A172 (cell line): ENCODE data around the gene MAGEH1. TPM values are rescaled to one million over a fixed set of nuclear protein-coding genes. Genes with fewer than 3 reads are reported as not detected.
"Not testable (repeated sequence)": the region's sequence is repeated elsewhere in the genome, so short reads cannot be mapped to it uniquely, and the experiment has no call there.

ENCODE experiments used
- DNase-seq: peaks from one replicate; pipeline ENCODE4 v3.0.0-alpha.2; 2015; ENCODE audit warnings: low spot score
- total RNA-seq: library from RNA; depleted of rRNA; stranded (reverse); fragments of >200 nt; shearing (Covaris generic); gene quantifications from 2 replicates; pipeline ENCODE4 v1.2.3, GENCODE V29; 2014; rRNA removed

Gene MAGEH1
- 8.3 and 10.9 TPM in 2 replicates for total RNA-seq

GRCh38 chrX:55451990-55452832 is at the start of gene MAGEH1:
TSS of gene MAGEH1 (plus strand) at chrX:55452127. CDS start at chrX:55452375, 248 bp downstream.
- peak; percentile 39 for DNase-seq

GRCh38 chrX:55427079-55427478 is 24.8 kb upstream of the MAGEH1 start:
- not testable (repeated sequence) for DNase-seq

- DNase-seq = not testable (repeated sequence)
These were observed 8.5 kb upstream of the MAGEH1 start for GRCh38 chrX:55443468-55443867.

GRCh38 chrX:55450259-55450658 is 1.7 kb upstream of the MAGEH1 start:
- no peak for DNase-seq

GRCh38 chrX:55451141-55451540 is 786 bp upstream of the MAGEH1 start:
- DNase-seq = no peak

GRCh38 chrX:55451626-55451989 is 319 bp upstream of the MAGEH1 start:
- no peak for DNase-seq

GRCh38 chrX:55452833-55453124 is 852 bp downstream of the MAGEH1 start:
- no peak for DNase-seq

GRCh38 chrX:55455708-55456107 is 3.8 kb downstream of the MAGEH1 start:
- DNase-seq = not testable (repeated sequence)

GRCh38 chrX:55459426-55459825 is 7.5 kb downstream of the MAGEH1 start:
- not testable (repeated sequence) for DNase-seq

GRCh38 chrX:55459926-55460325 is 8.0 kb downstream of the MAGEH1 start:
- not testable (repeated sequence) for DNase-seq

GRCh38 chrX:55464050-55464449 is 12.1 kb downstream of the MAGEH1 start:
- not testable (repeated sequence) for DNase-seq

- not testable (repeated sequence) for DNase-seq
These were observed 13.2 kb downstream of the MAGEH1 start for GRCh38 chrX:55465108-55465507.

- not testable (repeated sequence) for DNase-seq
These were observed 13.9 kb downstream of the MAGEH1 start for GRCh38 chrX:55465791-55466190.

- DNase-seq = not testable (repeated sequence)
These were observed 28.0 kb downstream of the MAGEH1 start for GRCh38 chrX:55479956-55480355.

- no peak for DNase-seq
These were observed 28.6 kb downstream of the MAGEH1 start for GRCh38 chrX:55480390-55481062.

GRCh38 chrX:55484948-55485347 is 33.0 kb downstream of the MAGEH1 start:
- no peak for DNase-seq

GRCh38 chrX:55486736-55487135 is 34.8 kb downstream of the MAGEH1 start:
- DNase-seq = peak; percentile 9

GRCh38 chrX:55487143-55487542 is 35.2 kb downstream of the MAGEH1 start:
- no peak for DNase-seq

- DNase-seq = no peak
These were observed 36.2 kb downstream of the MAGEH1 start for GRCh38 chrX:55488006-55488592.

- peak; percentile 4 for DNase-seq
These were observed 36.8 kb downstream of the MAGEH1 start for GRCh38 chrX:55488593-55489313.

- DNase-seq = no peak
These were observed 37.5 kb downstream of the MAGEH1 start, which contains the start of gene USP51 for GRCh38 chrX:55489314-55490009. TSS of gene USP51 (minus strand) at chrX:55489848. CDS start at chrX:55488939, 909 bp downstream.
